ENCODE data around the gene IER5L.

Gene IER5L

DNA sequence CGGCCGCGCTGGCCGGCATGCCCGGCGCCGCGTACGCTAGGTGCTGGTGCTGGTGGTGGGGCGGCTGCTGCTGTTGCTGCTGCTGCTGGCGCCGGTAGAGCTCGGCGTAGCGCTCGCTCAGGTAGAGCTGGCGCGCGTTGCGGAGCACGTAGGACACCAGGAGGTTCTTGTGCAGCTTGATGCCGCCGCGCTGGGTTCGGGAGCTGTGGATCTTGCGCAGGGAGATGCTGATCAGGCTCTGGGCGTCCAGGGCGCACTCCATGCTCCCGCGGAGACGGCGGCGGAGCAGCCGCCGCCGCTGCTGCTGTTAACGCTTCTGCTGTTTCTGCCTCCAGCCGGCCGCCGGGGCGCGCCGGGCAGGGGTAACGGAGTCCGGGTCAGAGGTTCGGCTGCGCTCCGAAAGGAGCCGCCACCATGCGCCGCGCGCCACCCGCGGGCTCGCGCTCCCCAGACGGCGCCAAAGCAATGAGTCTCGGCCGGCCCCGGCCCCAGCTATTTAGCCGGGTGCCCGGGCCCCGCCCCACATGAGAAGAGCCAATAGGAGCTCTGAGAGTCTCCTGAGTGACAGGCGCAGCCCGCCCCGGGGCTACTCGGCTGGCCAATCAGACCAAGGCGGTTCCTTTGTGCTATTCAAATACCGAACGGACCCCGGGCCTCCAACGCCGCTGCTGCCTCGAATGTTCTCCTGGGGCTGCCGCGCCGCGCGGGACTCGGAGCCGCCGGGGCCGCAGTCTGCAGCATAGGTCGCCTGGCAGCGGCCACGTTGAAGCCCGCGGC lies at the start of gene IER5L:
Gene IER5L, minus strand, starts transcription at position 471 of the 777 bp plus-strand sequence. Its CDS starts 209 bp downstream, at position 262.
- H3K4me3 ChIP-seq (ENCODE audit: low read depth, low read length), result peak within 1 kb of the TSS; percentile 39

DNA sequence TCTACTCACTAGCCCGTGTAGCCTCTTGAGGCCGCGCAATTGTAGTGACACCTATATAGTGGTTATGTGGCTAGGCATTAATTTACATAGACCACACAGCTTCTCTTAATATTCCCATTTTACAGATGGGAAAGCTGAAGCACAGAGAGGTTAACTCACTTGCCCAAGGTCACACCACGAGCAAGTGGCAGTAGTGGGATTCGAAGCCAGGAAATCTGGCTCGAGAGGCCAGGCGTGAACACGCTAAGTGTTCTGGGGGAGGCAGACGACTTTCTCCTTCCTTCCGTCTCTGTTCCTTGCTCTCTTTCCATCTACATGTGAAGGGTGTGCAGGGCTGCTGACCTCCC lies 49.8 kb upstream of the IER5L start:
- no peak overlapping the region for H3K4me3 ChIP-seq (ENCODE audit: low read depth, low read length)

DNA sequence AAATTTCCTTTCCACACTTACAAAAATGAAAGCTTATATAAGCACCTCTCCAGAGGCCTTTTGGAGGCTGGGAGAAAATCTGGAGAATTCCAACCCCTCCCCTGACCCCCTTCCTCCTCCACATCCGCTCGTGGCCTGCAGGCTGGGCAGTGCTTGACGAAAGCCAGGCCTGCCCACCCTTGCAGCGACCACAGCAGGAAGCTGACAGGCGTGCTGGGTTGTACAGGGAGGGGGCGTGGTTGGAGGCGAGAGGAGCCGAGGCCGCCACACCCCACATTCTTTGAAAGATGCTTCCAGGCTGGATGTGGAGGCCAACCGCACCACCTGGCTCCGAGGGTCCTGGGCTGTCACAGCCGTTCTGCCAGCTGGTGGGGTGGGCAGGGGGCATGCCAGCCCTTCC lies 47.8 kb upstream of the IER5L start:
- H3K4me3 ChIP-seq (ENCODE audit: low read depth, low read length), result no peak overlapping the region

GRCh38 chr9:129225490-129225778 lies 47.4 kb upstream of the IER5L start:
- H3K4me3 ChIP-seq (ENCODE audit: low read depth, low read length), result no peak overlapping the region

GRCh38 chr9:129224618-129225489 lies 46.8 kb upstream of the IER5L start:
- H3K4me3 ChIP-seq (ENCODE audit: low read depth, low read length), result no peak overlapping the region

- no peak overlapping the region for H3K4me3 ChIP-seq (ENCODE audit: low read depth, low read length)
These were observed 45.6 kb upstream of the IER5L start for GRCh38 chr9:129223551-129224208.

GRCh38 chr9:129222819-129223218 lies 44.8 kb upstream of the IER5L start:
- H3K4me3 ChIP-seq (ENCODE audit: low read depth, low read length), result no peak overlapping the region

GRCh38 chr9:129221979-129222635 lies 44.0 kb upstream of the IER5L start:
- H3K4me3 ChIP-seq (ENCODE audit: low read depth, low read length), result no peak overlapping the region

DNA sequence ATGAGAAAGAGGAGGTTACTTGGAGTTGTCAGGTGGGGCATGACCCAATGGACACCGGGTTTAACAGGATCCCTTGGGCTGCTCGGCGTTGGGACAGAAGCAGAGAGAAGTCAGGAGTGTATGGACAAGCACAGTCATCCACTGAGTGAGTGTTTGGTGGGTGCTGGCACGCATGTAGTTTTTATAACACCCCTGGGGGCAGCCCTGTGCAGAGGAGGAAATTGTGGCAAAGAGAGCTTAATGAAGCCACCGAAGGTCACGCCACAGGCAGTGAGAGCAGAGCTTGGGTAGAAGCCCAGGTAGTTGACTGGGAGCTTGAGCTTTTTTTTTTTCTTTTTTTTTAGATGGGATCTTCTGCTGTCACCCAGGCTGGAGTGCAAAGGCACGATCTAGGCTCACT lies 43.2 kb upstream of the IER5L start:
- no peak overlapping the region for H3K4me3 ChIP-seq (ENCODE audit: low read depth, low read length)

- no peak overlapping the region for H3K4me3 ChIP-seq (ENCODE audit: low read depth, low read length)
These were observed 42.7 kb upstream of the IER5L start for GRCh38 chr9:129220771-129221170.

DNA sequence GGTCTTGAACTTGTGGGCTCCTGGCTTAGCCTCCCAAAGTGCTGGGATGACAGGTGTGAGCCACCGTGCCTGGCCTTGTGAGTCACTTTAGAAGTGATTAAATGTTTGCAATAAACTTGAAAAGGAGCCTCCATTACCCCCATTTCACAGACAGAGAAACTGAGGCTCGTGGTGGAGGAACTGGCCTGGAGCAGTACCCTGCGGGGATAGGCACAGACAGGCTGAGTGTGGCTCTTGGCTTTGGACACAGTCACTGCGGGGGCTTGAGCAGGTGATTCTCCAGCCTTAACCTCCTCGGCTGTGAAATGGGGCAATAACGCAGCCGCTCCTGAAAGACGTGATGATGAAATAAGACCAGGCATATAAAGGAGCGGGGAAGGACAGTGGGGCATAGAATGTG lies 40.9 kb upstream of the IER5L start:
- no peak overlapping the region for H3K4me3 ChIP-seq (ENCODE audit: low read depth, low read length)

DNA sequence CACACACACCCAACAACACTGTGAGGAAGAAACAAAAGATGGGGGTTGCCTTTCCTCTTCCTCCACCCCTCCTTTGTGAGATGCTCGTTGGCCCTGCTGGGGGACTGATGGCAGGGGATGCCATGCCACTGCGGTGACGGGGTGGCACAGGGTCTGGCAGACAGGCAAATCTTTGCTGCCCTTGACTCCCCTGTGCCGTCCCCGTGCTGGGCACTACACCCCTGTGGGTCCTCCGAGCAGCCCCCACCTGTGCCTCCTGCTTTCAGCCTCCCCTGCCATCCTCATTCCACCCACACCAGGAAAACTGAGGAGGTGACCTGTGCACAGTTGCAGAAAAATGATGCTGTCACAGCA lies 40.2 kb upstream of the IER5L start:
- H3K4me3 ChIP-seq (ENCODE audit: low read depth, low read length), result no peak overlapping the region

DNA sequence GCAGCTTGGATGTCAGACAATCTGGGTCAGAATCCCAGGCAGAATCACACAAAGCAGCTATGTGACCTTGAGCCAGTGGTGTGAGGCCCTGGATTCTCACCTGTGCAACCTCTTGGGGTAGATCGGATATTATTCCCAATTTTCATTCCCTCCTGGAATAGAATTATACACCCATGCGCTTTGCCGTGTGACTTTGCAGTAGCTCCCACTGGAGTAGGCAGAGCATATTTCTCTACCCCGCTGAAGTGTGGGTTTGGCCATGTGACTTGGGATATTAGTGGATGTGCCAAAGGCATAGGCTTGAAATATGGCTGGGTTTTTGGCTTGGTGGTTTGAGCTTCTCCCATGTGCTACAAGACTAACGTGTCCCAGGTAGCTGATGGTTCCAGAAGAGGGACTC lies 35.5 kb upstream of the IER5L start:
- no peak overlapping the region for H3K4me3 ChIP-seq (ENCODE audit: low read depth, low read length)

DNA sequence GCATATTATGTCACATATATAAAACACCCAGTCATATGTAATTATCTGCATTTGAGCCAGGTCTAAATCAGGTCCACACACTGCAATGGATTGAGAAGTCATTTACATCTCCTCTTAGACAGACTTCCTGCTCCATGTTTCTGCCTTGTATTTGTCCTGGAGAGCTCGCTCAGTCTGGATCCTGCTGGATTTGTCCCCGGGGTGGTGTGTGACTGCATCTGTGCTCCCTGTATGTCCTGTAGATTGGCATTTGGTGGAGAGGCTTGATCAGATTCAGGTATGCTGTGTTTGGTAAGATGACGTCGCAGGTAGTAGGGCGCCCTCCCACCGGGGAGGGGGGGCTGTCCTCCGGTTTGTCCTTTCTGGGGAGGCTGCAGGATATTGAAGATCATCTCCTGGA lies 33.6 kb upstream of the IER5L start:
- H3K4me3 ChIP-seq (ENCODE audit: low read depth, low read length), result no peak overlapping the region

DNA sequence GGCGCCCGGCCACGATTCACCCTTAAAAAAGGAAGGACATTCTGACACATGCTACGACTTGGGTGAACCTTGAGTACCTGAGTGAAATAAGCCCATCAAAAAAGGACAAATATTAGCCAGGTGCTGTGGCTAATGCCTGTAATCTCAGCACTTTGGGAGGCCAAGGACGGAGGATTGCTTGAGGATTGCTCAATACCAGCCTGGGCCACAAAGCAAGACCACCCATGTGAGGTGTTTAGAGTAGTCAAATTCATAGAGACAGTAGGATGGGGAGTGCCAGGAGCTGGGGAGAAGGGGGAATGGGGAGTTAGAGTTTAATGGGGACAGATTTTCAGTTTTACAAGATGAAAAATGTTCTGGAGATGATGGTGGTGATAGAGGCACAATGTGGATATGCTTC lies 32.1 kb upstream of the IER5L start:
- no peak overlapping the region for H3K4me3 ChIP-seq (ENCODE audit: low read depth, low read length)

GRCh38 chr9:129209580-129209979 lies 31.5 kb upstream of the IER5L start:
- H3K4me3 ChIP-seq (ENCODE audit: low read depth, low read length), result peak overlapping the region; percentile 67

GRCh38 chr9:129209109-129209508 lies 31.0 kb upstream of the IER5L start:
- peak overlapping the region; percentile 67 for H3K4me3 ChIP-seq (ENCODE audit: low read depth, low read length)

- H3K4me3 ChIP-seq (ENCODE audit: low read depth, low read length), result peak overlapping the region; percentile 67
These were observed 30.4 kb upstream of the IER5L start for GRCh38 chr9:129208207-129209032.

DNA sequence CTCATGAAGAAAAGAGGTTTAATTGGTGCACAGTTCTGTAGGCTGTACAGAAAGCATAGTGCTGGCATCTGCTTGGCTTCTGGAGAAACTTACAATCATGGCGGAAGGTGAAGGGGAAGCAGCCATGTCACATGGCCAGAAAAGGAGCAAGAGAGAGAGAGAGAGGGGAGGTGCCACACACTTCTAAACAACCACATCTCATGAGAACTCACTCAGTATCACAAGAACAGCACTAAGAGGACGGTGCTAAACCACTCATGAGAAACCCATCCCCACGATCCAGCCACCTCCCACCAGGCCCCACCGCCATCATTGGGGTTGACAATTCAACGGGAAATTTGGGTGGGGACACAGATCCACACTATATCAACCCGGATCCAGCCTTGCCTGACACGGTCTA lies 28.8 kb upstream of the IER5L start:
- H3K4me3 ChIP-seq (ENCODE audit: low read depth, low read length), result no peak overlapping the region

DNA sequence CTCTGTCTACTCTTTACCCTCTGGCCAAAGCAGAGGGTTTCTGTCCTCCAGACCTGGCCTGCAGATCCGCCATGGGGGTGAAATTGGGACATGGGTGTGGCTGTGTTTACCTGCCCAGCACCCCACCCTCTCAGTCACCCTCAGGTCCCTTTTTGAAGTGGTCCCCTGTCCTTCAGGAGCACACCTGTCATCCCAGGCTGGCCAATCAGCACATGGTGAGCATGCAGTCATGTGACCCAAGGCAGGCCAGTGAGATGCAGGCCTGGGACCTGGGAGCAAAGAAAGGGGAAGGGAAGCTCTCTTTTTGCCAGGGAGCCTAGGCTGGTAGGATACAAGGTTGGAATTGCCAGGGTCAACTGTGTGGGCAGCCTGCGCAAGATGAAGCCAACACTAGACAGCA lies 28.3 kb upstream of the IER5L start:
- no peak overlapping the region for H3K4me3 ChIP-seq (ENCODE audit: low read depth, low read length)

- H3K4me3 ChIP-seq (ENCODE audit: low read depth, low read length), result no peak overlapping the region
These were observed 26.8 kb upstream of the IER5L start for GRCh38 chr9:129204840-129205239.

Measured in iPS-11a (cell line).